MM.1S (cell line): Measurements from ENCODE around the gene ARAP2.

ENCODE experiments used
- CTCF ChIP-seq: fragments of 300-600 bp; sonication (generic); IDR thresholded peaks from 2 replicates; pipeline ENCODE4 v1.5.1; 2016; ENCODE audit warnings: antibody characterized with exemption, low read length, mixed read lengths
- EZH2 ChIP-seq: fragments of 300-600 bp; sonication (generic); optimal IDR thresholded peaks from 2 replicates; pipeline ENCODE3; 2017; ENCODE audit warnings: low read depth, mild to moderate bottlenecking, antibody characterized with exemption, low read length, mixed read lengths
- EZH2phosphoT487 ChIP-seq: fragments of 300-600 bp; sonication (generic); IDR thresholded peaks from 2 replicates; pipeline ENCODE4 v1.6.1; 2018; ENCODE audit warnings: antibody characterized with exemption, low read length

- TF ChIP-seq CTCF (no peak), EZH2 (no peak), EZH2phosphoT487 (no peak)
Observed at GRCh38 chr4:36065274-36065871, 178.9 kb downstream of the ARAP2 start.
